DLD1 (cell line): Measurements from ENCODE around the gene ASAH2B.

Experiments
- in situ Hi-C: cut with HindIII; loops from 2 replicates; pipeline ENCODE4 v1.10.0; 2017; ENCODE audit warnings: low sequenced_read_pairs

Gene ASAH2B

GRCh38 chr10:50796693-50797092 is 57.0 kb downstream of the ASAH2B start:
- in situ Hi-C loops: no loop called here

GRCh38 chr10:50798297-50798696 is 58.6 kb downstream of the ASAH2B start:
- in situ Hi-C loops: no loop called here

- in situ Hi-C loops: no loop called here
Measured at GRCh38 chr10:50799595-50799994, 59.9 kb downstream of the ASAH2B start.

- in situ Hi-C loops: no loop called here
Measured at GRCh38 chr10:50805981-50806622, 66.4 kb downstream of the ASAH2B start.

- in situ Hi-C loops: no loop called here
Measured at GRCh38 chr10:50807851-50808776, 68.4 kb downstream of the ASAH2B start.
